Measurements from ENCODE around the gene PLAAT3.
"Not testable (repeated sequence)": the region's sequence is repeated elsewhere in the genome, so short reads cannot be mapped to it uniquely, and the experiment has no call there.

PLAAT3 gene

GRCh38 chr11:63535734-63536133, 78.5 kb downstream of the PLAAT3 start:
- no peak for DNase-seq

- no peak for DNase-seq
These were observed 79.3 kb downstream of the PLAAT3 start for GRCh38 chr11:63534895-63535461.

GRCh38 chr11:63534076-63534475, 80.2 kb downstream of the PLAAT3 start:
- DNase-seq = no peak

- no peak for DNase-seq
These were observed 81.3 kb downstream of the PLAAT3 start for GRCh38 chr11:63532799-63533475.

GRCh38 chr11:63532117-63532516, 82.1 kb downstream of the PLAAT3 start:
- no peak for DNase-seq

- DNase-seq = peak; percentile 30 to 66
These were observed 83.0 kb downstream of the PLAAT3 start for GRCh38 chr11:63531074-63531792.

- no peak for DNase-seq
These were observed 84.2 kb downstream of the PLAAT3 start for GRCh38 chr11:63530021-63530420.

- not testable (repeated sequence) for DNase-seq
These were observed 84.9 kb downstream of the PLAAT3 start for GRCh38 chr11:63529373-63529772.

- DNase-seq = not testable (repeated sequence)
These were observed 85.4 kb downstream of the PLAAT3 start for GRCh38 chr11:63528729-63529278.

GRCh38 chr11:63528156-63528555, 86.1 kb downstream of the PLAAT3 start:
- not testable (repeated sequence) for DNase-seq

GRCh38 chr11:63527667-63528066, 86.6 kb downstream of the PLAAT3 start:
- no peak for DNase-seq

Measured in Kasumi-1 (cell line).